Ishikawa (cell line): Measurements from ENCODE around the gene MAB21L1.

Experiments used
- CEBPB ChIP-seq: IDR thresholded peaks from 2 replicates; pipeline ENCODE4 v1.6.1; 2012
- CREB1 ChIP-seq: IDR thresholded peaks from 2 replicates; pipeline ENCODE4 v1.6.1; 2012; ENCODE audit warnings: low read depth
- EGR1 ChIP-seq: IDR thresholded peaks from 2 replicates; pipeline ENCODE4 v1.6.1; 2012
- EP300 ChIP-seq: IDR thresholded peaks from 2 replicates; pipeline ENCODE4 v1.6.1; 2012; ENCODE audit warnings: borderline replicate concordance
- FOXM1 ChIP-seq: IDR thresholded peaks from 2 replicates; pipeline ENCODE4 v1.6.1; 2012; ENCODE audit warnings: low read depth, borderline replicate concordance
- MAX ChIP-seq: IDR thresholded peaks from 2 replicates; pipeline ENCODE4 v1.6.1; 2012
- NFIC ChIP-seq: IDR thresholded peaks from 2 replicates; pipeline ENCODE4 v1.6.1; 2012
- RAD21 ChIP-seq: IDR thresholded peaks from 2 replicates; pipeline ENCODE4 v1.6.1; 2012; ENCODE audit warnings: low read depth
- TAF1 ChIP-seq: IDR thresholded peaks from 2 replicates; pipeline ENCODE4 v1.6.1; 2012; ENCODE audit warnings: low read depth, mild to moderate bottlenecking
- TCF12 ChIP-seq: IDR thresholded peaks from 2 replicates; pipeline ENCODE4 v1.6.1; 2012; ENCODE audit warnings: low read depth
- TEAD4 ChIP-seq: IDR thresholded peaks from 2 replicates; pipeline ENCODE4 v1.6.1; 2012
- USF1 ChIP-seq: IDR thresholded peaks from 2 replicates; pipeline ENCODE4 v1.6.1; 2012
- YY1 ChIP-seq: IDR thresholded peaks from 2 replicates; pipeline ENCODE4 v1.6.1; 2012; ENCODE audit warnings: low read depth
- ZBTB7A ChIP-seq: IDR thresholded peaks from 2 replicates; pipeline ENCODE4 v1.6.1; 2012; ENCODE audit warnings: low read depth
- TF ChIP-seq, protein P1 (sequence below): IDR thresholded peaks from 2 replicates; pipeline ENCODE4 v1.6.1; 2012; ENCODE audit warnings: low read depth, mild to moderate bottlenecking

Gene MAB21L1

DNA sequence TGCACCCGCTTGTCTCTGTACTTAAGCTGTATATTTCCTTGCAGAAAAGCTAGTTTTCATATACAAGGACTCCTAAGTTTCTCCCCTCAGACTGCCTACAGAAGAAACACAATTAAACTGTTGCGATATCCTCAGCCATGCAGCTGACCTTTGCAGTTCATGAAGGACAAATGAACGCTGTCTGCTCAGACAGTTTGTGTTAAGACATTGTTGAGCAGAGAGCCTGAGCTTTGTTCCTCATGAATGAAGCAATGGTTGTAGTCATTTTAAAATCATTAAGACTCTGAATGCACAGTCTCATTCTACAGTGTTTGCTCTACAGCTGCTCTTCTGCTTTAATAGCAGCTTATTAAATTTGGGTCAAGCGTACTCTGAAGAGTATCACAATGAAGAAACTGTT lies 23.2 kb upstream of the MAB21L1 start:
- TF ChIP-seq USF1 (no peak), TAF1 (no peak), MAX (no peak), TEAD4 (no peak), YY1 (no peak), EP300 (no peak), TCF12 (no peak), FOXM1 (no peak), EGR1 (no peak), CEBPB (no peak), NFIC (no peak), RAD21 (no peak), CREB1 (no peak), ZBTB7A (no peak)
- TF ChIP-seq, protein P1, sequence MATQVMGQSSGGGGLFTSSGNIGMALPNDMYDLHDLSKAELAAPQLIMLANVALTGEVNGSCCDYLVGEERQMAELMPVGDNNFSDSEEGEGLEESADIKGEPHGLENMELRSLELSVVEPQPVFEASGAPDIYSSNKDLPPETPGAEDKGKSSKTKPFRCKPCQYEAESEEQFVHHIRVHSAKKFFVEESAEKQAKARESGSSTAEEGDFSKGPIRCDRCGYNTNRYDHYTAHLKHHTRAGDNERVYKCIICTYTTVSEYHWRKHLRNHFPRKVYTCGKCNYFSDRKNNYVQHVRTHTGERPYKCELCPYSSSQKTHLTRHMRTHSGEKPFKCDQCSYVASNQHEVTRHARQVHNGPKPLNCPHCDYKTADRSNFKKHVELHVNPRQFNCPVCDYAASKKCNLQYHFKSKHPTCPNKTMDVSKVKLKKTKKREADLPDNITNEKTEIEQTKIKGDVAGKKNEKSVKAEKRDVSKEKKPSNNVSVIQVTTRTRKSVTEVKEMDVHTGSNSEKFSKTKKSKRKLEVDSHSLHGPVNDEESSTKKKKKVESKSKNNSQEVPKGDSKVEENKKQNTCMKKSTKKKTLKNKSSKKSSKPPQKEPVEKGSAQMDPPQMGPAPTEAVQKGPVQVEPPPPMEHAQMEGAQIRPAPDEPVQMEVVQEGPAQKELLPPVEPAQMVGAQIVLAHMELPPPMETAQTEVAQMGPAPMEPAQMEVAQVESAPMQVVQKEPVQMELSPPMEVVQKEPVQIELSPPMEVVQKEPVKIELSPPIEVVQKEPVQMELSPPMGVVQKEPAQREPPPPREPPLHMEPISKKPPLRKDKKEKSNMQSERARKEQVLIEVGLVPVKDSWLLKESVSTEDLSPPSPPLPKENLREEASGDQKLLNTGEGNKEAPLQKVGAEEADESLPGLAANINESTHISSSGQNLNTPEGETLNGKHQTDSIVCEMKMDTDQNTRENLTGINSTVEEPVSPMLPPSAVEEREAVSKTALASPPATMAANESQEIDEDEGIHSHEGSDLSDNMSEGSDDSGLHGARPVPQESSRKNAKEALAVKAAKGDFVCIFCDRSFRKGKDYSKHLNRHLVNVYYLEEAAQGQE, result no peak

GRCh38 chr13:35499196-35499662 lies 22.7 kb upstream of the MAB21L1 start:
- TF ChIP-seq USF1 (no peak), FOXM1 (no peak), EP300 (no peak), MAX (no peak), TAF1 (no peak), RAD21 (no peak), YY1 (no peak), ZBTB7A (no peak), NFIC (no peak), EGR1 (no peak)

GRCh38 chr13:35498231-35498630 lies 21.7 kb upstream of the MAB21L1 start:
- TF ChIP-seq TEAD4 (no peak), EP300 (no peak), CREB1 (no peak), FOXM1 (no peak), TCF12 (no peak)

DNA sequence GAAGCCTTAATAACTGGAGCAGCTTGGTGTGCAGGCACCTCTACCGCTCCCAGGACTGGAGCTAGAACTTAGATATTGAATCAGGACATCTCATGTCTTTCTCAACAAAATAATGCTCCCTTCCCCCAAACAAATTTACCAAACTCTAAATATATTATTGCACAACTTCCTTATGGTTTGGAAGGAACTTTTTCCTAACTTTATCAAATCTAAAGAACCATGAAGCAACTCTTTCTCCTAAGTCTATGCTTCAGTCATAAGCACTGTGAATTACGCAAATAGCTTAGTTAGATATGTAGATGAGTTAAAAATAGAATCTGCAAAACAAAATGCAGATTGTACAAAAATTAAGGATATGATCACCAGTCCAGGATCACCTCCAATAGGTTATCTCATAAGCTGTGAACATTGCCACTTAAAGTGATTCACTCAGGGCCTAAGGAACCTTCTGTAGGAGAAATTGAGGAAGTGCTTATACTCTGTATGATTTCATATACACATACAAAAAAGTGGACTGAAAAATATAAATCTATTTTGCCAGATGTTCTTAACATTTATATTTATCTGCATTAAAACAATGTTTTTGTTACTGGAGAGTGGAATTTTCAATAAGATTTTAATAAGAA lies 20.4 kb upstream of the MAB21L1 start:
- no peak for TF ChIP-seq FOXM1
- TF ChIP-seq TAF1, result no peak
- no peak for TF ChIP-seq NFIC
- no peak for TF ChIP-seq TEAD4
- no peak for TF ChIP-seq TCF12
- TF ChIP-seq YY1, result no peak
- TF ChIP-seq, protein P1, result no peak
- TF ChIP-seq CREB1, result no peak
- TF ChIP-seq ZBTB7A, result no peak
- no peak for TF ChIP-seq USF1
- TF ChIP-seq EGR1, result no peak
- no peak for TF ChIP-seq CEBPB
- no peak for TF ChIP-seq MAX
- no peak for TF ChIP-seq EP300
- TF ChIP-seq RAD21, result no peak

DNA sequence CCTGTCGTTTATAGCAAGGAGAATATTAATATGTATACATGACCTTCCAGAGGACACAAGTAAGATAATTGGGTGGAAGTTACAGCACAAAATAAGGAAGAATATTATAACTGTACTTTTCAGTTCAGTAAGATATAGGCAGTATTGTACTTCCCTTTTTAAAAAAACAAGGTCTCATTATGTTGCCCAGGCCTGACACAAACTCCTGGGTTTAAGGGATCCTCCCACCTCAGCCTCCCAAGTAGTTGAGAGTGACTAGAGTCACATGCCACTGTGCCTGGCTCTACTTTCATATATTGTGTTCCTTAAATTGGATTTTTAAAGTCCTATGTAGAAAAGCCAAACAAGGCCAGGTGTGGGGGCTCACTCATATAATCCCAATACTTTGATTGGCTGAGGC lies 19.5 kb upstream of the MAB21L1 start:
- TF ChIP-seq TEAD4 (no peak), CEBPB (no peak), ZBTB7A (no peak), YY1 (no peak), FOXM1 (no peak), NFIC (no peak), RAD21 (no peak), EP300 (no peak), TAF1 (no peak), EGR1 (no peak), USF1 (no peak)
- TF ChIP-seq, protein P1, result no peak
